Gastrocnemius medialis (tissue), 4 donors: ENCODE data around the gene ANTXR1. TPM values are rescaled to one million over a fixed set of nuclear protein-coding genes. Genes with fewer than 3 reads are reported as not detected.
"Not testable (repeated sequence)": the region's sequence is repeated elsewhere in the genome, so short reads cannot be mapped to it uniquely, and the experiment has no call there.

ENCODE experiments used
- ATAC-seq, 2 donors: fragments of 150-250 bp; one replicate each; pipeline ENCODE4 v1.9.1; 2016
- DNase-seq, 2 donors: peaks; one replicate each; pipeline ENCODE4 v3.0.0-alpha.2; 2019
- H3K27ac ChIP-seq, 4 donors: fragments of 200-600 bp; sonication (generic); 1 replicate in 1 of 4; 2 replicates in 3 of 4; pipeline ENCODE4 v1.5.1; 2016 to 2018; ENCODE audit warnings: mild to moderate bottlenecking in 2 of 4, moderate library complexity in 1 of 4
- H3K27me3 ChIP-seq, 3 donors: fragments of 200-600 bp; sonication (generic) in 2 of 3; 1 replicate in 1 of 3; 2 replicates in 2 of 3; pipeline versions ENCODE4 v1.5.1 to v1.6.0; 2016 to 2019; ENCODE audit warnings: mild to moderate bottlenecking in 1 of 3, moderate library complexity in 1 of 3
- H3K36me3 ChIP-seq, 2 donors: fragments of 200-600 bp; sonication (generic) in 1 of 2; one replicate each; pipeline ENCODE4 v1.5.1; 2017 to 2018
- H3K4me1 ChIP-seq, 2 donors: fragments of 200-600 bp; sonication (generic) in 1 of 2; one replicate each; pipeline ENCODE4 v1.5.1; 2016 to 2017; ENCODE audit warnings: mild to moderate bottlenecking in 2 of 2
- H3K4me3 ChIP-seq, 4 donors: fragments of 200-600 bp; sonication (generic) in 3 of 4; 1 replicate in 1 of 4; 2 replicates in 3 of 4; pipeline ENCODE4 v1.5.1; 2016 to 2019; ENCODE audit warnings: mild to moderate bottlenecking in 2 of 4
- H3K9me3 ChIP-seq, 3 donors: fragments of 200-600 bp; sonication (generic) in 2 of 3; 1 replicate in 1 of 3; 2 replicates in 2 of 3; pipeline ENCODE4 v1.5.1; 2016 to 2019
- CTCF ChIP-seq, 5 experiments: fragments of 450-650 bp in 3 of 5; fragments of 200-600 bp in 2 of 5; sonication (generic) in 2 of 5; IDR thresholded peaks in 4 of 5; conservative IDR thresholded peaks in 1 of 5; 1 replicate in 4 of 5; 2 replicates in 1 of 5; pipeline ENCODE4 v1.5.1; 2016 to 2019; ENCODE audit warnings: antibody characterized with exemption in 5 of 5, mild to moderate bottlenecking in 3 of 5, moderate library complexity in 3 of 5
- POLR2A ChIP-seq, 2 donors: fragments of 450-650 bp; IDR thresholded peaks; one replicate each; pipeline ENCODE4 v1.6.1; 2017; ENCODE audit warnings: antibody characterized with exemption in 2 of 2, mild to moderate bottlenecking in 2 of 2, moderate library complexity in 2 of 2
- in situ Hi-C, 4 donors: fragments of 200-750 bp; cut with MboI; loops; one replicate each; pipeline versions ENCODE4 v1.15.0 to v1.8.0; 2017; ENCODE audit warnings: low sequenced_read_pairs in 4 of 4
- intact Hi-C: fragments of 100-400 bp; cut with DNase I; formaldehyde crosslinking; loops from one replicate; pipeline ENCODE4 v1.15.1; 2023; ENCODE audit warnings: low total_unique reads
- total RNA-seq, 4 donors: library from RNA; depleted of rRNA; stranded (reverse); fragments of >200 nt; gene quantifications; one replicate each; pipeline versions ENCODE4 v1.1.0 to v1.2.3, GENCODE V29; 2016

ANTXR1 gene
- total RNA-seq, 4 donors from 2014 or later, result 8.0 to 13.6 (median 9.7) TPM

GRCh38 chr2:69253611-69254301 lies 240.8 kb downstream of the ANTXR1 start:
- TF ChIP-seq POLR2A (IDR thresholded peaks at IDR 0.05), result no peak
- no peak for TF ChIP-seq CTCF (IDR thresholded peaks at IDR 0.05 in 4 of 5, conservative IDR thresholded peaks at IDR 0.05 in 1 of 5)
- peak overlapping the region in 2 of 4 donors; percentile 26 to 33 for H3K27ac ChIP-seq
- H3K36me3 ChIP-seq, result no peaks in the 10 kb centered on the region
- in situ Hi-C loops, result no loop called here
- intact Hi-C loops, result loop anchor here (5.0 kb wide), 2 partner anchors 51 to 76 kb away; no protein-coding TSS in a partner anchor
- H3K27me3 ChIP-seq, result peaks cover 0 to 3% (median 0%) of the 10 kb centered on the region in 3 donors
- peaks cover 0 to 3% of the 10 kb centered on the region in 2 donors for H3K4me1 ChIP-seq
- ATAC-seq (peak; percentile 92 to 93), DNase-seq (peak; percentile 15 to 43)
- H3K4me3 ChIP-seq, result no peak overlapping the region
- H3K9me3 ChIP-seq, result no peaks in the 10 kb centered on the region

GRCh38 chr2:69255760-69256159 lies 242.8 kb downstream of the ANTXR1 start:
- H3K36me3 ChIP-seq, result no peaks in the 10 kb centered on the region
- no peak overlapping the region for H3K27ac ChIP-seq
- H3K27me3 ChIP-seq, result peaks cover 0 to 3% (median 0%) of the 10 kb centered on the region in 3 donors
- H3K4me3 ChIP-seq, result no peak overlapping the region
- in situ Hi-C loops, result no loop called here
- intact Hi-C loops, result no loop called here
- ATAC-seq (no peak), DNase-seq (no peak)
- TF ChIP-seq CTCF (IDR thresholded peaks at IDR 0.05 in 4 of 5, conservative IDR thresholded peaks at IDR 0.05 in 1 of 5) (no peak), POLR2A (IDR thresholded peaks at IDR 0.05) (no peak)
- H3K4me1 ChIP-seq, result peaks cover 0 to 3% of the 10 kb centered on the region in 2 donors
- H3K9me3 ChIP-seq, result no peaks in the 10 kb centered on the region

- in situ Hi-C loops, H3K9me3 ChIP-seq, H3K4me1 ChIP-seq, DNase-seq, H3K4me3 ChIP-seq, H3K27me3 ChIP-seq, H3K27ac ChIP-seq, intact Hi-C loops, H3K36me3 ChIP-seq, ATAC-seq: not testable (repeated sequence)
These were observed 247.1 kb downstream of the ANTXR1 start for GRCh38 chr2:69259994-69260591.

GRCh38 chr2:69260666-69261065 lies 247.7 kb downstream of the ANTXR1 start:
- Histone ChIP-seq H3K4me1 (no peaks in the 10 kb centered on the region), H3K27me3 (no peaks in the 10 kb centered on the region), H3K4me3 (no peak overlapping the region), H3K9me3 (no peaks in the 10 kb centered on the region), H3K36me3 (no peaks in the 10 kb centered on the region), H3K27ac (no peak overlapping the region)
- no peak for TF ChIP-seq CTCF (IDR thresholded peaks at IDR 0.05 in 4 of 5, conservative IDR thresholded peaks at IDR 0.05 in 1 of 5)
- TF ChIP-seq POLR2A (IDR thresholded peaks at IDR 0.05), result no peak
- intact Hi-C loops, result no loop called here
- DNase-seq (no peak), ATAC-seq (no peak)
- in situ Hi-C loops, result no loop called here

- DNase-seq (no peak), ATAC-seq (no peak)
- in situ Hi-C loops (no loop called here), intact Hi-C loops (no loop called here)
- H3K4me3 ChIP-seq, result no peak overlapping the region
- H3K36me3 ChIP-seq, result no peaks in the 10 kb centered on the region
- H3K27me3 ChIP-seq, result no peaks in the 10 kb centered on the region
- H3K27ac ChIP-seq, result no peak overlapping the region
- TF ChIP-seq POLR2A (IDR thresholded peaks at IDR 0.05) (no peak), CTCF (IDR thresholded peaks at IDR 0.05 in 4 of 5, conservative IDR thresholded peaks at IDR 0.05 in 1 of 5) (no peak)
- H3K9me3 ChIP-seq, result no peaks in the 10 kb centered on the region
- no peaks in the 10 kb centered on the region for H3K4me1 ChIP-seq
These were observed 256.4 kb downstream of the ANTXR1 start for GRCh38 chr2:69269330-69269729.
